Prostate gland (tissue), 2 donors: ENCODE results near the gene CD83.

ENCODE experiments used
- CTCF ChIP-seq, 4 experiments: fragments of 200-600 bp in 2 of 4; fragments of 450-650 bp in 2 of 4; sonication (generic) in 2 of 4; IDR thresholded peaks; 1 replicate in 3 of 4; 2 replicates in 1 of 4; pipeline ENCODE4 v1.5.1; 2016 to 2019; ENCODE audit warnings: antibody characterized with exemption in 4 of 4, mild to moderate bottlenecking in 2 of 4, moderate library complexity in 2 of 4
- POLR2A ChIP-seq: fragments of 450-650 bp; IDR thresholded peaks from one replicate; pipeline ENCODE4 v1.6.1; 2016; ENCODE audit warnings: antibody characterized with exemption, mild to moderate bottlenecking
- POLR2AphosphoS5 ChIP-seq: sonication (generic); formaldehyde crosslinking; IDR thresholded peaks from one replicate; pipeline ENCODE4 v1.6.1; 2017; ENCODE audit warnings: antibody characterized with exemption

GRCh38 chr6:14142063-14142450 is 24.5 kb downstream of the CD83 start:
- TF ChIP-seq CTCF (IDR thresholded peaks at IDR 0.05) = no peak
- TF ChIP-seq POLR2AphosphoS5 = no peak
- no peak for TF ChIP-seq POLR2A
